ENCODE results near the gene WDR33.

DNA sequence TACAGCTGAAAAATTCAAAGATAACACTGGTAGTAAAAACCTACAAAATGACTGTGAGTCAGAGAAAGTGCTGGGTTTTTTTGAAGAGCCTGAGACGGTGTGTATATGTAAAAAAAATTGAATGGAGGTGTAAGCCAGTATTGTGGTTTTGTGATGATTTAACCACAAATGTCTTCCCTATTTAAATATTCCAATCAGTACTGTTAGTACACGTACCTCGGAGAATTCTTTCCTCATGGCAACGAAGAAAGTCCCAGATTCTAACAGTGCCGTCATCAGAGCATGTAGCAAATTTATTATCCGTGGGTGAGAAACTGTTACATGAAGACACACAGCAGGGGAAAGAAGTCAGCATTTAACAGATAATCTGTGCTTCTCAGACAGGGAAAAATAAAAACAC is 48.1 kb downstream of the WDR33 start:
- TF ChIP-seq, protein P1, sequence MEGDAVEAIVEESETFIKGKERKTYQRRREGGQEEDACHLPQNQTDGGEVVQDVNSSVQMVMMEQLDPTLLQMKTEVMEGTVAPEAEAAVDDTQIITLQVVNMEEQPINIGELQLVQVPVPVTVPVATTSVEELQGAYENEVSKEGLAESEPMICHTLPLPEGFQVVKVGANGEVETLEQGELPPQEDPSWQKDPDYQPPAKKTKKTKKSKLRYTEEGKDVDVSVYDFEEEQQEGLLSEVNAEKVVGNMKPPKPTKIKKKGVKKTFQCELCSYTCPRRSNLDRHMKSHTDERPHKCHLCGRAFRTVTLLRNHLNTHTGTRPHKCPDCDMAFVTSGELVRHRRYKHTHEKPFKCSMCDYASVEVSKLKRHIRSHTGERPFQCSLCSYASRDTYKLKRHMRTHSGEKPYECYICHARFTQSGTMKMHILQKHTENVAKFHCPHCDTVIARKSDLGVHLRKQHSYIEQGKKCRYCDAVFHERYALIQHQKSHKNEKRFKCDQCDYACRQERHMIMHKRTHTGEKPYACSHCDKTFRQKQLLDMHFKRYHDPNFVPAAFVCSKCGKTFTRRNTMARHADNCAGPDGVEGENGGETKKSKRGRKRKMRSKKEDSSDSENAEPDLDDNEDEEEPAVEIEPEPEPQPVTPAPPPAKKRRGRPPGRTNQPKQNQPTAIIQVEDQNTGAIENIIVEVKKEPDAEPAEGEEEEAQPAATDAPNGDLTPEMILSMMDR (CRISPR knock-in tag; IDR thresholded peaks at IDR 0.05): no peak
- TF ChIP-seq ZNF121 (CRISPR knock-in tag; IDR thresholded peaks at IDR 0.05): no peak
